Prostate gland (tissue), 2 donors: ENCODE measurements around the gene FCHSD2. TPM values are rescaled to one million over a fixed set of nuclear protein-coding genes. Genes with fewer than 3 reads are reported as not detected.

Experiments
- DNase-seq: peaks from one replicate; pipeline ENCODE4 v3.0.0-alpha.2; 2019; ENCODE audit warnings: low spot score
- H3K27ac ChIP-seq, 2 donors: fragments of 200-600 bp; sonication (generic); 2 replicates each; pipeline ENCODE4 v1.5.1; 2017 to 2019
- H3K27me3 ChIP-seq: fragments of 200-600 bp; sonication (generic); replicated peaks from 2 replicates; pipeline ENCODE4 v1.5.1; 2019; ENCODE audit not compliant: insufficient read depth
- H3K36me3 ChIP-seq, 2 donors: fragments of 200-600 bp; sonication (generic); 1 replicate in 1 of 2; 2 replicates in 1 of 2; pipeline versions ENCODE4 v1.5.1 to v1.8.1; 2017 to 2019
- H3K4me1 ChIP-seq: fragments of 200-600 bp; sonication (generic); replicated peaks from 2 replicates; pipeline ENCODE4 v1.5.1; 2019
- H3K4me3 ChIP-seq, 2 donors: fragments of 200-600 bp; sonication (generic); 2 replicates each; pipeline ENCODE4 v1.5.1; 2017 to 2019
- H3K9me3 ChIP-seq: fragments of 200-600 bp; sonication (generic); 2 replicates; pipeline ENCODE4 v1.5.1; 2017
- CTCF ChIP-seq, 4 experiments: fragments of 200-600 bp in 2 of 4; fragments of 450-650 bp in 2 of 4; sonication (generic) in 2 of 4; IDR thresholded peaks; 1 replicate in 3 of 4; 2 replicates in 1 of 4; pipeline ENCODE4 v1.5.1; 2016 to 2019; ENCODE audit warnings: antibody characterized with exemption in 4 of 4, mild to moderate bottlenecking in 2 of 4, moderate library complexity in 2 of 4
- POLR2A ChIP-seq: fragments of 450-650 bp; IDR thresholded peaks from one replicate; pipeline ENCODE4 v1.6.1; 2016; ENCODE audit warnings: antibody characterized with exemption, mild to moderate bottlenecking
- POLR2AphosphoS5 ChIP-seq: sonication (generic); formaldehyde crosslinking; IDR thresholded peaks from one replicate; pipeline ENCODE4 v1.6.1; 2017; ENCODE audit warnings: antibody characterized with exemption
- WGBS: methylation state at CpG from one replicate; pipeline ENCODE4 v1.1.5; 2018; 5-methylcytosine and 5-hydroxymethylcytosine counted together
- intact Hi-C: fragments of 100-400 bp; cut with DNase I; formaldehyde crosslinking; loops from one replicate; pipeline ENCODE4 v1.14.2; 2022
- total RNA-seq, 2 donors: library from RNA; depleted of rRNA; stranded (reverse); fragments of >200 nt; gene quantifications; one replicate each; pipeline ENCODE4 v1.1.0, GENCODE V29; 2016

The FCHSD2 gene
- total RNA-seq, 2 donors from 2014 or later: 9.9 to 45.3 TPM

- TF ChIP-seq CTCF (IDR thresholded peaks at IDR 0.05): no peak
- TF ChIP-seq POLR2A: no peak
- TF ChIP-seq POLR2AphosphoS5: no peak
- WGBS: under 1% methylated on average over 17 of the region's 17 CpGs
- intact Hi-C loops: loop anchor here (10.0 kb wide), 1 partner anchor 306 kb away; no protein-coding TSS in a partner anchor
- H3K36me3 ChIP-seq: no peaks in the 10 kb centered on the region
- no peaks in the 10 kb centered on the region for H3K27me3 ChIP-seq
- peaks cover 4% of the 10 kb centered on the region for H3K4me1 ChIP-seq
- DNase-seq: no peak
- no peaks in the 10 kb centered on the region for H3K9me3 ChIP-seq
- peak overlapping the region; percentile 93 to 94 for H3K4me3 ChIP-seq
- H3K27ac ChIP-seq: peak overlapping the region; percentile 95 to 96
Measured at GRCh38 chr11:73141031-73141308, 1.1 kb downstream of the FCHSD2 start.

DNA sequence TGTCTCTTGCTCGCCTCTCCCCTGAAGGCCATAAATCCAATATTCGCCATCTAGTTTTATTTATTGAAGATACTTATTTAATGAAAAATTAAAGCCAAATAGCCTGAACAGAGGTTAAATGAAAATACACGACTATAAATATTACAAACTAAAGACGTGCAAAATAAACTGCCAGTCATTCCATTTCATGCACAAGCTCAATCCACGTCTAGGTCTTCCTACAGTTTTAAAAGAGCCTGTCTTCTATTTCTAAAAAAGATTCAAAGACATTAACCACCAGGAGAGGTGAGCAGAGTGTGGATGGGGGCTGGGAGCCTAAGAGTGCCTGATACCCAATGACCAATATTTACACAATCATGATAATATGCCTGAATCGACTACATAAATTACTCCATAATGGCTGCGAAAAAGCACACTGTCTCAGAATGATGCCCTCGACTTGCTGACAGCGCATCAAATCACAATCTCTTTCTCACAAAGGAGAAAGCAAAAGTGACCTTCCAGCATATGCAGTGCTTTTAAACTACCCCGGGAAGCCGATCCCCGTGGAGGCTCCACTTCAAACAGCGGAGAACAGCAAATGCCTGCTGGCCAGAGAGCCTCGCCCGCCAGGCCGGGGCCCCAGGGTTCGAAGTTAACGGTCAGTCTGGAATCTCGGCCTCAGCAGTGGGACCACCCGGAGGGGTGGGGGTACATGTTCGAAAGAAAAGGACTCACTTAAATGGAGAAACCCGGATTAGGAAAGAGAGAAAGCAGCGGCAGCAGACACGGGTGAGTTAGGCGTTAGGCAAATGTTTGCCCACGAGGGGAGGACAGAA lies 1.7 kb downstream of the FCHSD2 start:
- no peak for TF ChIP-seq POLR2AphosphoS5
- no peak for TF ChIP-seq POLR2A
- TF ChIP-seq CTCF (IDR thresholded peaks at IDR 0.05): no peak
- no peak for DNase-seq
- Histone ChIP-seq H3K36me3 (no peaks in the 10 kb centered on the region), H3K27ac (peak overlapping the region; percentile 95 to 96), H3K4me1 (peaks cover 4% of the 10 kb centered on the region), H3K4me3 (peak overlapping the region; percentile 93 to 94), H3K9me3 (no peaks in the 10 kb centered on the region), H3K27me3 (no peaks in the 10 kb centered on the region)
- 13% methylated on average over 26 of the region's 26 CpGs for WGBS
- intact Hi-C loops: loop anchor here (10.0 kb wide), 1 partner anchor 306 kb away; no protein-coding TSS in a partner anchor

- Histone ChIP-seq H3K4me3 (peak overlapping the region in 1 of 2 donors; percentile 94), H3K27ac (peak overlapping the region; percentile 95 to 96), H3K36me3 (no peaks in the 10 kb centered on the region), H3K9me3 (no peaks in the 10 kb centered on the region), H3K27me3 (no peaks in the 10 kb centered on the region), H3K4me1 (peaks cover 4% of the 10 kb centered on the region)
- DNase-seq: no peak
- TF ChIP-seq CTCF (IDR thresholded peaks at IDR 0.05) (no peak), POLR2A (no peak), POLR2AphosphoS5 (no peak)
- intact Hi-C loops: loop anchor here (10.0 kb wide), 1 partner anchor 305 kb away; no protein-coding TSS in a partner anchor
- WGBS: 25% methylated on average over 2 of the region's 2 CpGs
Measured at GRCh38 chr11:73139476-73140198, 2.5 kb downstream of the FCHSD2 start.

GRCh38 chr11:73137944-73138274 lies 4.2 kb downstream of the FCHSD2 start:
- H3K36me3 ChIP-seq: no peaks in the 10 kb centered on the region
- H3K27me3 ChIP-seq: no peaks in the 10 kb centered on the region
- TF ChIP-seq POLR2AphosphoS5 (no peak), CTCF (IDR thresholded peaks at IDR 0.05) (no peak), POLR2A (no peak)
- H3K27ac ChIP-seq: no peak overlapping the region
- no peak overlapping the region for H3K4me3 ChIP-seq
- no peaks in the 10 kb centered on the region for H3K9me3 ChIP-seq
- H3K4me1 ChIP-seq: peaks cover 4% of the 10 kb centered on the region
- no peak for DNase-seq
- intact Hi-C loops: no loop called here
